ENCODE measurements around the gene SCO2.

GRCh38 chr22:50513175-50513574 is 12.2 kb downstream of the SCO2 start:
- TF ChIP-seq ZNF121 (tag by site-specific recombination; IDR thresholded peaks at IDR 0.05) (no peak), ZBTB44 (tag by site-specific recombination; IDR thresholded peaks at IDR 0.05) (no peak), ZNF701 (tag by site-specific recombination; IDR thresholded peaks at IDR 0.05) (no peak), CTCF (tag by site-specific recombination; IDR thresholded peaks at IDR 0.05) (no peak), REST (tag by site-specific recombination; IDR thresholded peaks at IDR 0.05) (no peak), ZNF792 (tag by site-specific recombination; IDR thresholded peaks at IDR 0.05) (no peak)
